DND-41 (cell line): ENCODE measurements around the gene SLX4.

Source experiments
- ATAC-seq: fragments of 200-7000 bp; cut with Tn5 transposase; 3 replicates; pipeline ENCODE4 v1.9.1; 2021; ENCODE audit warnings: low read depth; ENCODE audit not compliant: insufficient read depth
- DNase-seq: peaks from one replicate; pipeline ENCODE4 v3.0.0-alpha.2; 2020
- H2AFZ ChIP-seq: 2 replicates; pipeline ENCODE4 v1.6.0; 2012; ENCODE audit warnings: low read depth, low read length
- H3K27ac ChIP-seq: 2 replicates; pipeline ENCODE4 v1.5.1; 2012; ENCODE audit warnings: low read length, inconsistent platforms
- H3K27me3 ChIP-seq: fragments of 200-600 bp; sonication (generic); 2 replicates; pipeline ENCODE4 v1.6.0; 2012; ENCODE audit warnings: low read length, mild to moderate bottlenecking, inconsistent platforms; ENCODE audit not compliant: insufficient read depth, poor library complexity
- H3K36me3 ChIP-seq: 2 replicates; pipeline ENCODE4 v1.5.1; 2012; ENCODE audit warnings: low read length, inconsistent platforms; ENCODE audit not compliant: insufficient read depth
- H3K4me1 ChIP-seq: 2 replicates; pipeline ENCODE4 v1.5.1; 2012; ENCODE audit warnings: mild to moderate bottlenecking, low read length; ENCODE audit not compliant: insufficient read depth
- H3K4me2 ChIP-seq: 2 replicates; pipeline ENCODE4 v1.6.0; 2012; ENCODE audit warnings: mild to moderate bottlenecking, moderate library complexity, low read length, inconsistent platforms; ENCODE audit not compliant: insufficient read depth
- H3K4me3 ChIP-seq, 2 experiments: fragments of 200-600 bp in 1 of 2; shearing (Covaris generic) in 1 of 2; 2 replicates each; pipeline ENCODE4 v1.5.1; 2012 to 2016; ENCODE audit warnings: inconsistent platforms in 2 of 2, low read length in 2 of 2, mild to moderate bottlenecking in 2 of 2, low read depth in 1 of 2, moderate library complexity in 1 of 2
- H3K79me2 ChIP-seq: 2 replicates; pipeline ENCODE4 v1.6.0; 2012; ENCODE audit warnings: low read length, inconsistent platforms; ENCODE audit not compliant: insufficient read depth
- H3K9ac ChIP-seq: 2 replicates; pipeline ENCODE4 v1.6.0; 2012; ENCODE audit warnings: low read depth, mild to moderate bottlenecking, inconsistent platforms, low read length, moderate library complexity
- H3K9me3 ChIP-seq: 2 replicates; pipeline ENCODE4 v1.5.1; 2012; ENCODE audit warnings: low read length, moderate library complexity, mild to moderate bottlenecking, inconsistent platforms; ENCODE audit not compliant: insufficient read depth, severe bottlenecking
- H4K20me1 ChIP-seq: 2 replicates; pipeline ENCODE4 v1.6.0; 2012; ENCODE audit warnings: low read length; ENCODE audit not compliant: insufficient read depth
- CTCF ChIP-seq: IDR thresholded peaks from 2 replicates; pipeline ENCODE4 v1.5.1; 2012; ENCODE audit warnings: borderline replicate concordance, low read length, moderate library complexity, mild to moderate bottlenecking; ENCODE audit not compliant: poor library complexity, severe bottlenecking; ENCODE audit errors: extremely low read depth
- EZH2 ChIP-seq: IDR thresholded peaks from 3 replicates; pipeline ENCODE4 v1.6.1; 2012; ENCODE audit warnings: borderline replicate concordance, low read depth, mild to moderate bottlenecking, moderate library complexity, low read length, inconsistent platforms; ENCODE audit not compliant: severe bottlenecking

The SLX4 gene

GRCh38 chr16:3652373-3653195, 41.2 kb upstream of the SLX4 start:
- Histone ChIP-seq H3K9me3 (no peaks in the 10 kb centered on the region), H3K9ac (no peak overlapping the region), H3K4me3 (no peak overlapping the region), H3K79me2 (no peaks in the 10 kb centered on the region), H3K4me1 (no peaks in the 10 kb centered on the region), H3K4me2 (no peak overlapping the region), H2AFZ (no peak overlapping the region), H3K27me3 (no peaks in the 10 kb centered on the region), H3K27ac (no peak overlapping the region), H3K36me3 (peaks cover 42% of the 10 kb centered on the region), H4K20me1 (peaks cover 1% of the 10 kb centered on the region)
- ATAC-seq (no peak), DNase-seq (no peak)
- TF ChIP-seq EZH2 (no peak), CTCF (no peak)

- no peak overlapping the region for H3K27ac ChIP-seq
- H4K20me1 ChIP-seq: no peaks in the 10 kb centered on the region
- no peak for DNase-seq
- H2AFZ ChIP-seq: no peak overlapping the region
- H3K4me2 ChIP-seq: no peak overlapping the region
- H3K27me3 ChIP-seq: no peaks in the 10 kb centered on the region
- no peaks in the 10 kb centered on the region for H3K9me3 ChIP-seq
- no peak overlapping the region for H3K9ac ChIP-seq
- H3K36me3 ChIP-seq: peaks cover 34% of the 10 kb centered on the region
- ATAC-seq: no peak
- no peaks in the 10 kb centered on the region for H3K79me2 ChIP-seq
- no peak for TF ChIP-seq CTCF
- TF ChIP-seq EZH2: no peak
- H3K4me1 ChIP-seq: no peaks in the 10 kb centered on the region
- H3K4me3 ChIP-seq: no peak overlapping the region
Observed at GRCh38 chr16:3651461-3652372, 40.3 kb upstream of the SLX4 start.

- DNase-seq: no peak
- Histone ChIP-seq H3K27ac (no peak overlapping the region), H3K4me3 (no peak overlapping the region), H3K4me2 (no peak overlapping the region), H3K4me1 (no peaks in the 10 kb centered on the region), H3K79me2 (no peaks in the 10 kb centered on the region), H4K20me1 (no peaks in the 10 kb centered on the region), H3K9me3 (no peaks in the 10 kb centered on the region), H2AFZ (no peak overlapping the region), H3K27me3 (no peaks in the 10 kb centered on the region), H3K9ac (no peak overlapping the region), H3K36me3 (peaks cover 25% of the 10 kb centered on the region)
- no peak for ATAC-seq
- TF ChIP-seq EZH2 (no peak), CTCF (no peak)
Observed at GRCh38 chr16:3650631-3651265, 39.3 kb upstream of the SLX4 start.
